Bronchial epithelial cell (primary cell): ENCODE data around the gene RAB15. TPM values are rescaled to one million over a fixed set of nuclear protein-coding genes. Genes with fewer than 3 reads are reported as not detected.
A peak's percentile ranks its signal among the peaks of the same experiment; 100 is the strongest.
"Not testable (repeated sequence)": the region's sequence is repeated elsewhere in the genome, so short reads cannot be mapped to it uniquely, and the experiment has no call there.

Experiments used
- DNase-seq: peaks from one replicate; pipeline ENCODE4 v3.0.0-alpha.2; 2010; ENCODE audit warnings: low read depth
- FAIRE-seq: peaks from 2 replicates; lab custom pipeline; 2011; peaks lifted over from hg19 to GRCh38; lab: Jason Lieb, UNC
- H3K27me3 ChIP-seq: 2 replicates; pipeline ENCODE4 v1.5.1; 2011; ENCODE audit warnings: low read length; ENCODE audit not compliant: control insufficient read depth, insufficient read depth
- H3K36me3 ChIP-seq: 2 replicates; pipeline ENCODE4 v1.5.1; 2011; ENCODE audit warnings: low read length; ENCODE audit not compliant: control insufficient read depth, insufficient read depth
- H3K4me3 ChIP-seq: 2 replicates; pipeline ENCODE4 v1.5.1; 2011; ENCODE audit warnings: mild to moderate bottlenecking, low read depth, low read length, control low read depth
- CTCF ChIP-seq: IDR thresholded peaks from 2 replicates; pipeline ENCODE4 v1.5.1; 2011; ENCODE audit warnings: mild to moderate bottlenecking, moderate library complexity, low read length, control low read depth, inconsistent platforms; ENCODE audit not compliant: insufficient read depth, severe bottlenecking
- total RNA-seq: library from RNA; depleted of rRNA; stranded (reverse); fragments of >200 nt; gene quantifications from 2 replicates; pipeline ENCODE4 v1.2.1, GENCODE V29; 2014

The RAB15 gene
- total RNA-seq, 1 donor from 2014 or later, result not detected

GRCh38 chr14:64915797-64916196, 56.3 kb downstream of the RAB15 start:
- no peak for DNase-seq
- no peak for FAIRE-seq
- Histone ChIP-seq H3K4me3 (no peak overlapping the region), H3K27me3 (no peaks in the 10 kb centered on the region), H3K36me3 (no peaks in the 10 kb centered on the region)
- TF ChIP-seq CTCF, result no peak

GRCh38 chr14:64915029-64915424, 57.1 kb downstream of the RAB15 start:
- DNase-seq, result no peak
- H3K36me3 ChIP-seq, result no peaks in the 10 kb centered on the region
- no peak for TF ChIP-seq CTCF
- no peaks in the 10 kb centered on the region for H3K27me3 ChIP-seq
- no peak for FAIRE-seq
- peak overlapping the region; percentile 84 for H3K4me3 ChIP-seq

- DNase-seq, result peak; percentile 98
- H3K27me3 ChIP-seq, result no peaks in the 10 kb centered on the region
- H3K36me3 ChIP-seq, result no peaks in the 10 kb centered on the region
- peak; percentile 64 for FAIRE-seq
- TF ChIP-seq CTCF, result no peak
- H3K4me3 ChIP-seq, result peak within 1 kb of the TSS; percentile 84
Observed at GRCh38 chr14:64914237-64915028, 57.7 kb downstream of the RAB15 start, which contains the start of gene CHURC1. Gene CHURC1 (plus strand): TSS chr14:64914455. CDS start chr14:64914496, 41 bp downstream.

- not testable (repeated sequence) for H3K4me3 ChIP-seq, H3K27me3 ChIP-seq, DNase-seq, H3K36me3 ChIP-seq, FAIRE-seq
Observed at GRCh38 chr14:64913477-64913876, 58.7 kb downstream of the RAB15 start.

- FAIRE-seq, result no peak
- Histone ChIP-seq H3K27me3 (no peaks in the 10 kb centered on the region), H3K4me3 (no peak overlapping the region), H3K36me3 (no peaks in the 10 kb centered on the region)
- DNase-seq, result no peak
- TF ChIP-seq CTCF, result no peak
Observed at GRCh38 chr14:64912261-64912660, 59.9 kb downstream of the RAB15 start.

- DNase-seq (peak; percentile 44), FAIRE-seq (no peak)
- Histone ChIP-seq H3K27me3 (no peaks in the 10 kb centered on the region), H3K36me3 (no peaks in the 10 kb centered on the region), H3K4me3 (no peak overlapping the region)
- TF ChIP-seq CTCF, result peak; percentile 38
Observed at GRCh38 chr14:64910847-64911495, 61.2 kb downstream of the RAB15 start.
